ENCODE data around the gene FHIP1B.
"Not testable (repeated sequence)": the region's sequence is repeated elsewhere in the genome, so short reads cannot be mapped to it uniquely, and the experiment has no call there.

FHIP1B gene
- 27.5 to 41.5 (median 31.8) reads per million in 3 experiments for total RNA-seq

DNA sequence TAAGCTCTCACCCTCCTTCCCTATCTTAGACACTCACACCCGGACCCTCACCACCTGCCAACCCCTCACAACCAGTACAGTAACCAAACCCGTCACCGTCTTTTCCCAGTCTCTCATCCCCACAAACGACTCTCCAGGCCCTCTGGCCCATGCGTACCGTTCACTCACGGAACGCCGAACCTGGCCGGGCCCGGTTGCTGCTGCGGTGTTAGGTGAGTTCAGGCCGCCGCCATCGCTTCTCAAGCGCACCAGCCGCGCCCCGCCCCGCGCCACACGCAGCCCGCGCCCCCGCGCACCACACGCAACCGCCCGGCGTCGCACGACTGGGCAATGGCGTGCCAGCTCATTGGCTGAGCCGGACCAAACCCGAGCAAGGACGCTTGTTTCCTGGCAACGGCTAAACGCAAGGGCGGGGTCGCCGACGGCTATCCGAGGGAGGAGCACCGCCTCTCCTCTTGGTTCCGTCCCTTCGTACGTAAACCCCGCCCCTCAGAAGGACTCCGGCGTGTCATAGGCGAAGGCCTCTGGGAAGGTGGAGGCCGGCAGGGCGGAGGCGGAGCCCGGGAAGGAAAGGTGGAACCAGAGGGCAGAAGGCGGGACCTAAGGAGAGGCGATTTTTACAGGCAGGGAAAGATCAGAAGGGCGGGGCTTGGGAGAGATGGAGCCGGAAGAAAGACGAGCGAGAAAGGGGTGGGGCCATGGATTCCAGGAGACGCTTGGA is at the start of gene FHIP1B:
TSS of gene FHIP1B (minus strand) at position 250 of the 721 bp plus-strand sequence. CDS start 10,120 bp downstream, outside the sequence.
- peak; percentile 100 for DNase-seq

DNA sequence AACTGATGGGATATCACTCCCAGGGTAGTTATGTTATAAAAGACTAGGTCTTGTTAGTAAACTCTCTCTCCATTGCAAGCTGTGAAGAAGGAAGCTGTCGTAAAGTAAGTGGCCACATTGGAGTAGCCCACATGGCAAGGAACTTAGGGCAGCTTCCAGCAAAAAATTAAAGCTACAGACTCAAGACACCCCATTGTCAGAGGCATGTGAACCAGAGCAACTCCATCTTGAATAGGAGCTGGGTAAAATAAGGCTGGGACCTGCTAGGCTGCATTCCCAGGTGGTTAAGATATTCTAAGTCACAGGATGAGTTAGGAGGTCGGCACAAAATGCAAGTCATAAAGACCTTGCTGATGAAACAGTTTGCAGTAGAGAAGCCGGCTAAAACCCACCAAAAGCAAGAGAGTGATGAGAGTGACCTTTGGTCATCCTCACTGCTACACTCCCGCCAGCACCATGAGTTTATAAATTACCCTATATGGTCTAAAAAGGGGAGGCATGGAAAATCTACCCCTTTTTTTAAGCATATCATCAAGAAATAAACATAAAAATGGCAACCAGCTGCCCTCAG is 49.1 kb upstream of the FHIP1B start:
- no peak for DNase-seq

DNA sequence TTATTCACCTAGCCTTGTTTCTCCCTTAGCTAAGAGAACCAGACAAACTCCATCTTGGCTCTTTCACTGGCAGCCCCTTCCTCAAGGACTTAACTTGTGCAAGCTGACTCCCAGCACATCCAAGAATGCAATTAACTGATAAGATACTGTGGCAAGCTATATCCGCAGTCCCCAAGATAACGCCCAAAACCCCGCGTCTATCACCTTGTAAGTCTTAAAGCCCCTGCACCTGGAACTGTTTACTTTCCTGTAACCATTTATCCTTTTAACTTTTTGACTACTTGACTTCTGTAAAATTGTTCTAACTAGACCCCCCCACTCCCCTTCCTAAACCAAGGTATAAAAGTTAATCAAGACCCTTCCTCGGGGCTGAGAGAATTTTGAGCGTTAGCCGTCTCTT is 46.4 kb upstream of the FHIP1B start:
- not testable (repeated sequence) for DNase-seq

DNA sequence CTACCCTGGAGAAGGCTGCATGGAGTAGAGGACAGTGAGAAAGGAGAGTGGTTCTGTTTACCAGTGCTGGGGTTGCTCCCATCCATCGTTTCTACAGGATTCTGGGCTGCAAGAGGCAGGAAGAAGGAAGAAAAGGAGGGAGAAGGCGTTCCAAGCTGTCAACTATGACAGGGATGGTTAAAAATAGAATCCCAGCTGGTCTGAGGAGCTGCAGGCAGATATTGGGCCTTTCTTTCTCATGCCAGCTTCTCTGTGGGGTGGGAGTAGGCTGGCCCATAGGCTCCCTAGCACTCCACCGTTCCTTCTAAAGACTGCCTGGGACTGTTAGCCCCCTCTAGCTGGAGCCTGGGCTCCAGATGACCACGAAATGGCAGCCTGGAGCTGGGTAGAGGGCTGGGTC is 38.8 kb upstream of the FHIP1B start:
- no peak for DNase-seq

DNA sequence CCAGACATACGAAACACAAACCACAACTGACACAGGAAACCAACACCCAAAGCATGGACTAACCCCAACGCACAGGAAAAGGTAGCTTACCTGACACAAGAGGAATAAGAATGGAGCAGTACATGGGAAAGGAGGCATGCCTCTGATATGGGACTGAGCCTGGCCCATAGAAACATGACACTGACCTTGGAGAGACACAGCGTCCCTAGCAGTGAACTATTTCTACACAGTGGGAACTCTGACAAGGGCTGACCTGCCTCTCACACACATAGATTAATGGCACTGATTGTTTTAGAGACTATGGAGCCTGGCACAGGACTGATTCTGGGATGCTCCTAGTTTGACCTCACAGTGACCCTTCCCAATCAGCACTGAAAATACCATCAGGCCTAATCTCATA is 37.2 kb upstream of the FHIP1B start:
- DNase-seq: no peak

DNA sequence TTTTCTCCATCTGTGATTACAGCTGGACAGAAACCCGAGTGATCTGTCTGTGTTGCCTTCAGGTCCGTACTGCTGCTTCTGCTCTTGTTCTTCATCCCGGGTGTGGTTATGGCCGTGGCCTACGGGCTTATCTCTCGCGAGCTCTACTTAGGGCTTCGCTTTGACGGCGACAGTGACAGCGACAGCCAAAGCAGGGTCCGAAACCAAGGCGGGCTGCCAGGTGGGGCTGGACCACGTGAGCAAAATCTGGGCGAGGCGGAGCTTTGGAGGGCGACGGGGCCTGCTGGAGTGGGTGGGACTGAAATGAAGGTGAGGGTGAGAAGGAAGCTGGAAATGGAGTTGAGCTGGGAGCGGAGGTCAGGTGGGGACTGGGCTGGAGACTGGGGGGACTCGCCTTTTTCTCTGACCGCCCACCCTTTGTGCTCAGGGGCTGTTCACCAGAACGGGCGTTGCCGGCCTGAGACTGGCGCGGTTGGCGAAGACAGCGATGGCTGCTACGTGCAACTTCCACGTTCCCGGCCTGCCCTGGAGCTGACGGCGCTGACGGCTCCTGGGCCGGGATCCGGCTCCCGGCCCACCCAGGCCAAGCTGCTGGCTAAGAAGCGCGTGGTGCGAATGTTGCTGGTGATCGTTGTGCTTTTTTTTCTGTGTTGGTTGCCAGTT is 36.3 kb upstream of the FHIP1B start:
- no peak for DNase-seq

DNA sequence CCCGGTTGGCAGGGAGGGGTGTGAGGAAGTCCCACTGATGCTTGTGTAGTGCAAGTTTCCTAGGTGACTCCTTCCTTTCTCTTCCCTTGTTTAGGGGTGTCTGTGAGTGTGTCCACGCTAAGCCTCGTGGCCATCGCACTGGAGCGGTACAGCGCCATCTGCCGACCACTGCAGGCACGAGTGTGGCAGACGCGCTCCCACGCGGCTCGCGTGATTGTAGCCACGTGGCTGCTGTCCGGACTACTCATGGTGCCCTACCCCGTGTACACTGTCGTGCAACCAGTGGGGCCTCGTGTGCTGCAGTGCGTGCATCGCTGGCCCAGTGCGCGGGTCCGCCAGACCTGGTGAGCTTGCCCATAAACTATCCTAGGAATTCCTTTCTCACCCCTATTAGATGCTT is 35.6 kb upstream of the FHIP1B start:
- no peak for DNase-seq

DNA sequence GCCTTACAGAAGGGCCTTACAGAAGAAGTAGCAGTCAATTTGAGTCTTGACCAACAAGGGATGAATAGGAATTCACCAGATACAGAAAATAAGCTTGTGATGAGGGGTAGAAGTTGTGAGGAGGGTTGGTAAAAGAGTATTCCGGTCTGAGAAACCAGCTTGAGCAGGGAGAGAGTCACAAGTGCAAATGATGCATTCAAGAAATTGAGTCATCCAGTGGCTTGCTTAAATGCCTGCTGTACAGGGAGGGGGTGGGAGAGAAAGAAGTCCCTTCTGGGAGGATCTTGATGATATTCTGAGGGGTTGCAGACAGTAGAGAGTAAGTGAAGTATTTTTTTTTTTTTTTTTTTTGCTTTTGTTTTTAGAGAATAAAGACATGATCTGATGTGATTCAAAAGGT is 34.4 kb upstream of the FHIP1B start:
- DNase-seq: no peak

DNA sequence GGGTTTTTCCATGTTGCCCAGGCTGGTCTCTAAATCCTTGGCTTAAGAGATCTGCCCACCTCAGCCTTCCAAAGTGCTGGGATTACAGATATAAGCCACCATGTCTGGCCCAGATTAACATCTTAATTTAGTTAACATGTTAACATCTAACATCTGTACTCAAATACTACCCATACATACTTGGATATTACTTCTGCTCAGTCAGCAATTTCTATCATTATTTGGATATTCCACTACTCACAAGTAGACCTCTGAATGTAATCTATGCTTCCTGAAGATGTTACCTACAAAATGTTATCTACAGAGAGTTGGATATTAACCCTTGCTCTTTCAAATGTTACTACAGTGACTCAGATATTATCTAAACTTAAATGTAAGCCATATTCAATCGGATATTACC is 29.2 kb upstream of the FHIP1B start:
- DNase-seq: no peak

DNA sequence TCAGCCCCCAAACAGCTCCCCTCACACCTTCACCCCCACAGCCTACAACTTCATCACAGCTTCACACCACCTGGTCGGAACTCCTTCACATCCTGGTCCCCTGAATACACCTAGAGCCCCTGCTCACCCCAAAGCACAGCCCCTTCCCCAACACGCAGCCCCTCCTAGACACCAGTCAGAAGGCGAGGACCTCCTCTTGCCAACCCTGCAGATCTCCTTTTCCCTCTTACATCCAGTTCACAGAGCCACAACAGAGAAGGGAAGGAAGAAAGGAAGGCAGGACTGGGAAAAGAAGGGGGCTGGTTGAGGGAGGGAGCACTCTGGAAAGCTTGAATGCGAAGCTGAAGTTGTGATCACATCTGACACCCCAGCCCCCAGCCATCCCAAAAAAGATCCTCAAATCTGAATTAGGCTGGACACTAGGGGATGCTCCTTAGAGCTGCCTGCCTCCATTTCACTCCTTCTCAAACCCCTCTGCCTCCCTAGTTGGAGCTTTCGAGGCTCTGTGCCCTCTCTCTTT is 25.8 kb upstream of the FHIP1B start:
- no peak for DNase-seq

DNA sequence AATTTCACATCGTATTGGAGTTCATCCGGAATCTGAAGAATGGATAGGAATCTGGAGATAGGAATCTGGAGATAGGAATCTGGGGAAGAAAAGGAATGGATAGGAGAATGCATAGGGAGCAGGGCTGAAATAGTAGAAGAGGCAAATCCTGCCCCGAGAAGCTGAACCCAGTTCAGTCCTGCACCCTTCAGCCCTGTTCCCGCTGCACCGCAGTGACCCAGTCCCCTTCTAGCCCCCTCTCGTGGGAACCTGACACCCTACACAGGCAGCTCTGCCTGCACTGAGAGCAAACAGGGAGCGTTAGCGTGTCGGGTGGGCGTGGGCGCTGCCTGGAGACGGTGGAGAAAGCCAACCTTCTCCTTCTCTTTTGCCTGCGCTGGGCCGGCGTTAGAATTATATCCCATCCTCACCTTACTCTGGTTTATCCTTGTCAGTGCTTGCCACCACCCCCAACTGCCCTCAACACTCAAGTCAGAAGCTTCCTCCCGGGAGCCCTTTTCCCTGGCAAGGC is 24.2 kb upstream of the FHIP1B start:
- DNase-seq: no peak

DNA sequence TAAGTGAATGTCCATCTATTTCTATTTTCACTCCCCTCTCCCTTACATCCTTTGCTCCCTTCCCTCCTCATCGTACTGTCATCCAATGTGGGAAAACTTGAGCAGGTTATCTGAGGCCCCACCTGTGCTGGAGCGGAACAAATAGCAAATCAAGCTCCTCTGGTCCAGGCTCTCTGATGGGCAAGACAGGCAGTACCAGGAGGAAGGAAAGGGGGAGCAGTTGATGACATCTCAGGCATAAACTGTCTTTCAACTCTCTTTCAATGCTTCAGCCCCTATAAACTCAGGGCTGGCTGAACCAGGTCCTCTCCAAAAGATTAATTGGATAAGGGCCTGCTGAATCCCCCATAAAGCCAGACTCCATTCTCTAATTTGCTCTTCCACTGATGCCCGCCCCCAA is 23.7 kb upstream of the FHIP1B start:
- DNase-seq: no peak

DNA sequence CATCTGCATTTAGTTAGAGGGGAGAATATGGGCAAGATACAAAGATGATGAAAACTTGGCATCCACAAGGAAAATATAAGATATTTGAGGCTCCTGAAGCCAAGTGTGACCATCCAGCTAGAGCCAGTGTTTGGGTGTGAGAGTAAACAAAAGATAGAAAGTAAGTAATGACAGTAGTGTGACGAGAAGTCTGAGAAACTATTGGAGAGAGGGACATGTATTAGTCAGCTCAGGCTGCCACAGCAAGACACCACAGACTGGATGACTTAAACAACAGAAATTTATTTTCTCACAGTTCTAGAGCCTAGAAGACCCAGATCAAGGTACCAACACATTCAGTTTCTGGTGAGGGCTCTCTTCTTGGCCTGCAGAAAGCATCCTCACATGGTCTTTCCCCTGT is 18.8 kb upstream of the FHIP1B start:
- no peak for DNase-seq

DNA sequence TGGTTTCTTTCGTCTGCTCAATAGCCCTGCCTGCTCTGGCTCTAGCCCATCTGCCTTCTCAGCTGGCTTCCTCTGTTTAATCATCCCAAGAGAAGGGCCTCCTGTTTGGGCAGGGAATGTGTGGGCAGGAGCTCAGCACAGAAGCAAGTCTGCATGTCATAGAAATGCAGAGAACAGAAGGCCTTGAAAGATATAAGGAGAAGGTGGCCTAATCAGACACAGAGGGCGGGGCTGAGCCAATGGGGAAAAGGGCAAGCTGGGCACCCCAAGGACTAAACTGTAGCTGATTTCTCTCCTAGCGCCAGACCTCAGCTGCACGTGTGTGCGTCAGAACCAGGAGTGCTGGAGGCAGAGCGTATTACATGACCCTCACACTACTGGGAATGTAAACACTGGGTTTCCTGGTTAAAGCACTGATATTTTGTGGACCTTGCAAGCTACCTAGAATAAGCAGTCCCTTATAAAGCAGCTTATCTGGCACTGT is 17.6 kb upstream of the FHIP1B start:
- DNase-seq: no peak

DNA sequence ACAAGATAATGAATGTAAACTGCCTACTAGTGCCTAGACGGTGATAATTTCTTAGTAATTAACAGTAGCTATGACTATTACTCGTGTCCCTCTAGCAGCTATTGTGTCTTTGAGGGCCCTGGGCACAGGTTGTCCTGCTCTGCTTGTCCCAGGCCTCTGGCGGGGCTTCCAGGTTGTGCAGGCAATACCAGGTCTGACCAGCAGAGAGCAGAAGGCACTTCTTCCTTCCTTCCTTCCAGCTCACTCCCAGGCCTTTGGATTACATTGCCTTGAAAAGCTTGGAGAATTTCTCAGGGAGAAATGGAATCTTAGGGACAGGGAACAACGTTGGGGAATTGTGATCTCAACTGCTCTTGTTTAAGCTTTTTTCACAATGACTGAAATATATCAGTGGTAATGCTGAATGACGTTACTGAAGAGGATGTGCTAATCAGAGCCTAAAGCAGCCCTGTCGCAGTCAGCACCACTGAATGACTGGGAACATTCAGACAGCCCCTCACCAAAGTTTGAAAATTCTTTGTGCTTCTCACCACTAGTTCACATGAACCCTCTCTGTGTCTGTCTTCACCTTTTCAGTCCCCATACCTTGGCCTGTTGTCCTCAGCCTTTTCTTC is 16.8 kb upstream of the FHIP1B start:
- DNase-seq: peak; percentile 27

DNA sequence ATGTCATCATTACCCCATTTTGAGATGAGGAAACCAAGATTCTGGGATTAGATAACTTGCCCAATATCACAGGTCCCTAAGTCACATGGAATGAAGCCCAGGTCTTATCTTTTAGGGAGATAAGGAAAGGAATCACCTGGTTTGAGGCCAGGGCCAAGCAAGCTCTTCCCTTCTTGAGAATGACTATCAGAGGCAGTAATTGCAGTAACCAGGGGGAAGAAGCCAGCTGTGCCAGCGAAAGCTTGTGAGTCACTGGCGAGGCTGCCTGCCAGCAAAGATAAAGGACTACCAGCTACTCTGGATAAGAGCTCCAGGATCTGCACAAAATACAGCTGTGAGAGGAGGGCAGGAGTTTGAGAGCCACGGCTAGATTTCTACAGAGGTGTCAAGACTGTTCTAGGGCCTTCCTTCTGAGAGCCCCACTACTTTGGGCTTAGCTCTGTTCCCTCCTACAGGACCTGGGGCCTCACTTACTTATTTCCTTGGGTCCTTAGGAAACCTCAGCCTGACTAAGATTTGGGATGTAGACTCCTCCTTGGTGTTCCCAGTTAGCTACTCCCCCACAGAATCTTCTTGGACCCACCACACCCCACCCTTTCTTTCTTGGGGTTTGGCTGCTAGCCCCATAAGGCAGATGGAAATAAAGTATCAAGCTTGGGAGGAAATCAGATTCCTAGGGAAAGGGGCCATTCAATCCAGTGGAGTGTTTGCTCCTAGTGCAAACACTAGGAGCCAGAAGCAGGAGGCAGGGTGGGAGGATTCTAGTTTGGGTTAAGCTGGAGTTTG is 15.5 kb upstream of the FHIP1B start:
- DNase-seq: no peak

DNA sequence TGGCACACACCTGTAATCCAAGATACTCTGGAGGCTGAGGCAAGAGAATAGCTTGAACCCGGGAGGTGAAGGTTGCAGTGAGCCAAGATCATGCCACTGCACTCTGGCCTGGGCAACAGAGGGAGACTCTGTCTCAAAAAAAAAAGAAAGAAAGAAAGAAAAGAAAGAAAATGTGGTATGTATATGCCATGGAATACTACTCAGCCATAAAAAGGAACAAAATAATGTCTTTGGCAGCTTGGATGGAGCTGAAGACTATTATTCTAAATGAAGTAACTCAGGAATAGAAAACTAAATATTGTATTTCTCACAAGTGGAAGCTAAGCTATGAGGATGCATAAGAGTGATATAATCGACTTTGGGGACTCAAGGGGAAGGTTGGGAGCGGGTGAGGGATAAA is 14.5 kb upstream of the FHIP1B start:
- not testable (repeated sequence) for DNase-seq

DNA sequence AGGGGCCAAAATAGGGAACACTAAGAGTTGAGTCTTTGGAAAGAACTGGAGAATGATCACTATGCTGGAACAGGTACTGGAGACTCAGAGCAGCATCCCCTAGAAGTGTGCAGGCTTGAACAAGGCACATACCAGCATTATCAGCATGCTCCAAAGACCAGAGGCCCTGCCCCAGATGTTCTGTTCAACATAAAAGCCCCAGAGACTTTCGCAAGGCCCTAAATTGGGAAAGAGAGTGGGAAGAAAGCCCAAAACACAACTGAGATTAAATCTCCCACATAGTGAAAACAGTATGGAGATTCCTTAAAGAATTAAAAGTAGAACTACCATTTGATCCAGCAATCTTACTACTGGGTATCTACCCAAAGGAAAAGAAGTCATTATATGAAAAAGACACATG is 13.8 kb upstream of the FHIP1B start:
- no peak for DNase-seq

DNA sequence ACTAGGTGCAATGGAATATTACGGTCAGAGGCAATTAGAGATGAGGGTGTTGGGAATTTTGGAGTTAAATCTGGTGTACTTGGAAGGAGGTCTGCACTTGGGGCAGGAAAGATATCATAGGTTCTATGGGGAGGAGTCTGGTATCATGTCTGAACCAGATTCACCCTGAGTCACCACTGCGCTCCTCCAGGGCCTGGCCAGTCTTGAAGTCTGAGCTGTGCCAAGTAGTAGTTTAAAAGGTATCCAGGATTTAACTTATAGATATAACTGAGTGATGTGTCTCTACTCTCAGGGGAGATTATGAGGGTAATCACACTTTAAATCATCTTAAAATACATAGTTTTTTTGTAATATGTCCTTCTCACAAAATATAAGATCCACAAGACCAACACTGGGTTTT is 11.1 kb upstream of the FHIP1B start:
- DNase-seq: no peak

DNA sequence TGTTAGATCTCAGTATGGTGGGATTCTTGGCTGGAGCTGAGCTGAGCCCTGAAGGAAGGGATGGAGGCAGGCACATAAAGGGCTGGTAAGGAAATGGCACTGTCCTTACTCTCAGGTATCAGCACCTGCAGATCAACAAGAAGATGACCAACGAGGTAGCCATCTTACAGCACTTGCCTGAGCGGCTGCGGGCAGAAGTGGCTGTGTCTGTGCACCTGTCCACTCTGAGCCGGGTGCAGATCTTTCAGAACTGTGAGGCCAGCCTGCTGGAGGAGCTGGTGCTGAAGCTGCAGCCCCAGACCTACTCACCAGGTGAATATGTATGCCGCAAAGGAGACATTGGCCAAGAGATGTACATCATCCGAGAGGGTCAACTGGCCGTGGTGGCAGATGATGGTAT is 6.9 kb upstream of the FHIP1B start:
- no peak for DNase-seq

DNA sequence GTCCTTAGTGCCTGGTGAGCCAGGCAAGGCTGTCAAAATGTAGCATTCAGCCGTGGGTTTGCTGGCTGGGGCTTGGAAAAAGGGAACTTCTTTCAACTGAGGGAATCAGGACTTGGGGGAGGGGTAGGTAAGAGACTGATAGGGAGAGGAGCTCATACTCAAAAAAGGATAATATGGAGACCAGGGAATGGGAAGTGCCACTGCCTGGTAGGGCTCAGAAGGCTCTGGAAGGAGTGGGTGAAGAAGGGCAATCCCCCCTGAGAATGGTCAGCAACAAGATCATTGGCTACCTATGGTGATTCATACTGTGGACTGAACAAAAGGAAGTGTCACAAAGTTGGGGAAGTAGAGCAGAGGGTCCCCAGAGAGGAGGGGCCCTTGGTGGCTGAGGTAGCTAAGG is 6.3 kb upstream of the FHIP1B start:
- DNase-seq: no peak

DNA sequence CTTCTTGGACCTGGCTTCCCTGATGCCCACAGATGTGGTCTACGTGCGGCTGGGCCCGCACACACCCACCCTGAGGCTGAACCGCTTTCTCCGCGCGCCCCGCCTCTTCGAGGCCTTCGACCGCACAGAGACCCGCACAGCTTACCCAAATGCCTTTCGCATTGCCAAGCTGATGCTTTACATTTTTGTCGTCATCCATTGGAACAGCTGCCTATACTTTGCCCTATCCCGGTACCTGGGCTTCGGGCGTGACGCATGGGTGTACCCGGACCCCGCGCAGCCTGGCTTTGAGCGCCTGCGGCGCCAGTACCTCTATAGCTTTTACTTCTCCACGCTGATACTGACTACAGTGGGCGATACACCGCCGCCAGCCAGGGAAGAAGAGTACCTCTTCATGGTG is 5.7 kb upstream of the FHIP1B start:
- DNase-seq: no peak

Data from central memory CD4-positive, alpha-beta T cell (primary cell).